Lower lobe of right lung (tissue), 2 donors: ENCODE data around the gene MSI2. TPM values are rescaled to one million over a fixed set of nuclear protein-coding genes. Genes with fewer than 3 reads are reported as not detected.

Experiments
- ATAC-seq, 2 donors: fragments of 200-7000 bp; cut with Tn5 transposase; one replicate each; pipeline ENCODE4 v1.9.1; 2020 to 2022; ENCODE audit warnings: mild to moderate bottlenecking in 2 of 2, moderate library complexity in 2 of 2
- DNase-seq: peaks from one replicate; pipeline ENCODE4 v3.0.0-alpha.2; 2020
- H3K27ac ChIP-seq: fragments of 200-600 bp; one replicate; pipeline ENCODE4 v1.8.0; 2022
- H3K27me3 ChIP-seq: fragments of 200-600 bp; one replicate; pipeline ENCODE4 v1.8.0; 2022; ENCODE audit warnings: low read depth
- H3K36me3 ChIP-seq: fragments of 200-600 bp; one replicate; pipeline ENCODE4 v1.8.0; 2022; ENCODE audit warnings: mild to moderate bottlenecking
- H3K4me1 ChIP-seq: fragments of 200-600 bp; one replicate; pipeline ENCODE4 v1.8.0; 2022
- H3K4me3 ChIP-seq: fragments of 200-600 bp; one replicate; pipeline ENCODE4 v1.8.0; 2022; ENCODE audit warnings: mild to moderate bottlenecking
- H3K9me3 ChIP-seq: fragments of 200-600 bp; one replicate; pipeline ENCODE4 v1.8.0; 2022
- intact Hi-C: fragments of 100-400 bp; cut with DNase I; formaldehyde crosslinking; loops from one replicate; pipeline ENCODE4 v1.11.0; 2022
- long read RNA-seq: library from polyadenylated mRNA; unstranded; transcript quantifications from one replicate; pipeline ENCODE4 v2.0.0, GENCODE V29; 2021
- total RNA-seq: library from RNA; stranded (reverse); fragmentation: NEBNext Ultra II Directional; extraction: Animal tissue kit (Norgen Biotek cat#: 25700); gene quantifications from one replicate; pipeline ENCODE4 v1.2.1, GENCODE V29; 2021
- TF ChIP-seq, protein P1 (sequence below): fragments of 200-600 bp; IDR thresholded peaks from one replicate; pipeline ENCODE4 v1.8.0; 2022; ENCODE audit warnings: antibody characterized with exemption, mild to moderate bottlenecking
- donor health status: DM: no; HTN: yes; CAD: no; lungs with severe emphysema.

MSI2 gene
- total RNA-seq = 43.9 TPM
- long read RNA-seq, full-length matches to known transcripts = 1 of 25 reads
- long read RNA-seq, partial matches to known transcripts = 2 of 25 reads
- long read RNA-seq, other reads (novel, unspliced or antisense) = 22 of 25 reads

DNA sequence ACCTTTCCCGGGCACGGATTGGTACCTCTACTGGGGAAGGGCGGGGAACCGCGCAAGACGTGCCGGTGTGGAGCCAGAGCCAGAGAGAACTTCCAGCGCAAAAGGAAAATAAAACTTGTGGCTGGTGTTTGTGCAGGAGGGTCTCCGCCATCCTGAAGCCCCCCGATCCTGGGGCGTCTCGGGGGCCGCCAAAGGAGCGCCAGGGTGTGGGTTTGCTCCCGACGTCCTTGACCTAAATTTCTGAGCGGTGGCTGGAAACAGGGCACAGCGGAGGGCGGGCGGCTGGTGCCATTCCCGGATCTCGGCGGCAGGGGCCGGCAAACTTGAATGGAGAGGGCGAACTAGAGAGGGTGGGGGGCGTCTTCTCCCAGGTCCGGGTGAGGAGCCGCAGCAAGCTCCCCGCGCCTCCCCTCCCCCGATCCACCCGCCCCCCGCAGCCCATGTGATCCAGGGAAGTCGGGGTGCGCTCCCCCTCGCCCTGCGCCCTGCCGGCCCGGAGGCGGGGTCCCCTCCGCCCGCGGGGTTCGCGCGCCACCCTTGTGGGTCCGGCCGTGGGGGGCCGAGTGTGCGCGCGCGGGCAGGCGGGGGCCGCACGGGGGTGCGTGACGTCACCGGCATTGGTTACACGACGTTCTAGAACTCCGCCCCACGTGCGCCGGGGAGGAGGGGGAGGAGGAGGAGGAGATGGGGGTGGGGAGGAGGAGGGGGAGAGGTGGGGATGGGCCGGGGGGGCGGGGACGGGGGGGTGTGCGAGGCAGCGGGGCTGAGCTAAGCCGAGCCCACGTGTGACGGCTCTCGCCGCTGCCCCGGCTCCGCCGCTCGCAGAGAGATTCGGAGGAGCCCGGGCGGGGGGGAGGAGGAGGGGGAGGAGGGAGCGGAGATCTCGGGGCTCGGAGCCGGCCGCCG lies at the start of gene MSI2:
MSI2 (plus strand) TSS at position 748 of the 906 bp plus-strand sequence. CDS start 220 bp downstream, outside the sequence.
- peak; percentile 92 for DNase-seq
- TF ChIP-seq, protein P1, sequence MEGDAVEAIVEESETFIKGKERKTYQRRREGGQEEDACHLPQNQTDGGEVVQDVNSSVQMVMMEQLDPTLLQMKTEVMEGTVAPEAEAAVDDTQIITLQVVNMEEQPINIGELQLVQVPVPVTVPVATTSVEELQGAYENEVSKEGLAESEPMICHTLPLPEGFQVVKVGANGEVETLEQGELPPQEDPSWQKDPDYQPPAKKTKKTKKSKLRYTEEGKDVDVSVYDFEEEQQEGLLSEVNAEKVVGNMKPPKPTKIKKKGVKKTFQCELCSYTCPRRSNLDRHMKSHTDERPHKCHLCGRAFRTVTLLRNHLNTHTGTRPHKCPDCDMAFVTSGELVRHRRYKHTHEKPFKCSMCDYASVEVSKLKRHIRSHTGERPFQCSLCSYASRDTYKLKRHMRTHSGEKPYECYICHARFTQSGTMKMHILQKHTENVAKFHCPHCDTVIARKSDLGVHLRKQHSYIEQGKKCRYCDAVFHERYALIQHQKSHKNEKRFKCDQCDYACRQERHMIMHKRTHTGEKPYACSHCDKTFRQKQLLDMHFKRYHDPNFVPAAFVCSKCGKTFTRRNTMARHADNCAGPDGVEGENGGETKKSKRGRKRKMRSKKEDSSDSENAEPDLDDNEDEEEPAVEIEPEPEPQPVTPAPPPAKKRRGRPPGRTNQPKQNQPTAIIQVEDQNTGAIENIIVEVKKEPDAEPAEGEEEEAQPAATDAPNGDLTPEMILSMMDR = no peak
- Histone ChIP-seq H3K27ac (peak within 1 kb of the TSS; percentile 88), H3K27me3 (no peaks in the 10 kb centered on the region), H3K4me1 (peaks cover 14% of the 10 kb centered on the region), H3K9me3 (no peaks in the 10 kb centered on the region), H3K4me3 (peak within 1 kb of the TSS; percentile 79), H3K36me3 (no peaks in the 10 kb centered on the region)
- peak; percentile 93 to 95 for ATAC-seq
- intact Hi-C loops = no loop called here

DNA sequence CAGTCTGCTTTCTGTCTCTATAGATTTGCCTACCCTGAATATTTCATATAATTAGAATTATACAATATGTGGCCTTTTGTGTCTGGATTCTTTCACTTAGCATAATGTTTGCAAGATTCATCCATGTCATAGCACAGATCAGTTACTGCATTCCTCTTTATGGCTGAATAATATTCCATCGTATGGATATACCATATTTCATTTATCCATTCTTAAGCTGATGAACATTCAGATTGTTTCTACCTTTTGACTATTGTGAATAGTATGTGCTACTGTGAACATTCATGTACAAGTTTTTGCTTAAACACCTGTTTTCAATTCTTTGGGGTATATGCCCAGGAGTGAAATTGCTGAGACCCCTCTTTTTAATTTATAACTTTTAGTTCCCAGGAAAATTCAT lies 49.4 kb upstream of the MSI2 start:
- DNase-seq (no peak), ATAC-seq (no peak)
- Histone ChIP-seq H3K27me3 (no peaks in the 10 kb centered on the region), H3K36me3 (no peaks in the 10 kb centered on the region), H3K9me3 (no peaks in the 10 kb centered on the region), H3K4me1 (no peaks in the 10 kb centered on the region), H3K27ac (no peak overlapping the region), H3K4me3 (no peak overlapping the region)
- TF ChIP-seq, protein P1 = no peak
- intact Hi-C loops = no loop called here

DNA sequence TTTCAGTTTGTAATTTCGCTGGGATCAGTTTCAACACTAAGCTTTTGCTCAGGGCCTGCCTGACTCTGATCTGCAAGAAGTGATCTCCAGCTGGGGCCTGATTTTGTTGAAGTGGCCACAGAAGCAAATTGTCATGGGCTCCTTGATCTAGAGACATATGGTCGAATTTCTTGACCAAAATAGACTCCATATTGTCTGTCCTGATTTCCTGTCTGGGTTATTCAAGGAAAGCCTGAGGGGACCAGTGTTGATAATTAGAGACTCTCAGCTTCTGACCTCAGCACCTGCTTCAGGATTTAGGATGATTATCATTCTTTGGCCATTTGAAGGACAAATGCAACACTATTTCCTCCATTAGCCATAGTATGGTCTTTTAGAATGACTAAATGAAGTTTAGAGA lies 48.9 kb upstream of the MSI2 start:
- Histone ChIP-seq H3K27ac (no peak overlapping the region), H3K4me3 (no peak overlapping the region)
- no peak for DNase-seq

DNA sequence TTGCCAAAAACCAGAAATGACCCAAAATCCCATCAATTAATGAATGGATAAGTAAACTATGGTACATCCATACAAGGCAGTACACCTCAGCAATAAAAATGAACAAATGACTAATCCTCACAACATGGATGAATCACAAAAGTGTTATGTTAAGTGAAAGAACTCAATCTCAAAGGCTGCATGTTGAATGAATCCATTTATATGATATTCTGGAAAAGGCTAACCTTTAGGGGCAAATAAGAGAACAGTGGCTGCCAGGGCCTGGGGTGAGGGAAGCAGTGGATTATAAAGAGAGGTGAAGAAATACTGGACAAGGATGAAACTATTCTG lies 46.1 kb upstream of the MSI2 start:
- ATAC-seq = no peak
- DNase-seq = no peak
- Histone ChIP-seq H3K27me3 (no peaks in the 10 kb centered on the region), H3K4me1 (no peaks in the 10 kb centered on the region), H3K4me3 (no peak overlapping the region), H3K9me3 (no peaks in the 10 kb centered on the region), H3K27ac (no peak overlapping the region), H3K36me3 (no peaks in the 10 kb centered on the region)
- intact Hi-C loops = no loop called here
- TF ChIP-seq, protein P1 = no peak

More for the DNA sequence above, 48.9 kb upstream of the MSI2 start:
- intact Hi-C loops = no loop called here
- Histone ChIP-seq H3K36me3 (no peaks in the 10 kb centered on the region), H3K9me3 (no peaks in the 10 kb centered on the region), H3K4me1 (no peaks in the 10 kb centered on the region), H3K27me3 (no peaks in the 10 kb centered on the region)
- TF ChIP-seq, protein P1 = no peak
- no peak for ATAC-seq

DNA sequence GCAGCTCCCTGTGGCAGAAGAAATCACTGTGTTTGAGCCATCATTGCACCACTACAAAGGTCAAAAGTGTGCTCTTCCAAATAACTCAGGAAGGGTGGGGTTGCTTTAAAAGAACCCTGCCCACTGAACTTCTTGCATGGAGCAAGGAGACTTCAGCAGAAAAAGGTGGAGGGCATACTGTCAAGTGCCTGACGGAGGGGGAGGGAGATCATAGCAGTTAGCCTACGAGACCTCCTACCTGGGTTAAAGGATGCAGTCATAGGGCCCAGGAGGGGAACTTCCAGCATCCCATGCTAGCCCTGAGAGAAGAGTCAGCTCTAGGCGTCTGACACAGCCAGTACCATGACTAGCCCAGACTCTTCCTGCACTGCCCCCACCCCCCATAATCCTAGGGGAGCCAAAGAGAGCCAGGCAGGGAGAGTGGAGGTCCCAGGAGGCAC lies 45.3 kb upstream of the MSI2 start:
- H3K4me1 ChIP-seq = no peaks in the 10 kb centered on the region
- no peaks in the 10 kb centered on the region for H3K36me3 ChIP-seq
- ATAC-seq (no peak), DNase-seq (no peak)
- no peaks in the 10 kb centered on the region for H3K9me3 ChIP-seq
- H3K4me3 ChIP-seq = no peak overlapping the region
- no peak overlapping the region for H3K27ac ChIP-seq
- intact Hi-C loops = no loop called here
- TF ChIP-seq, protein P1 = no peak
- H3K27me3 ChIP-seq = no peaks in the 10 kb centered on the region
